ENCODE measurements around the gene REC114.
"Not testable (repeated sequence)": the region's sequence is repeated elsewhere in the genome, so short reads cannot be mapped to it uniquely, and the experiment has no call there.

Gene REC114

GRCh38 chr15:73442968-73443367, at the start of gene REC114:
TSS of gene REC114 (plus strand) at chr15:73443164. CDS start at chr15:73443186, 22 bp downstream.
- no peak for DNase-seq (ENCODE audit: low spot score)

GRCh38 chr15:73393336-73393735, 49.6 kb upstream of the REC114 start:
- no peak for DNase-seq (ENCODE audit: low spot score)

GRCh38 chr15:73394782-73395181, 48.2 kb upstream of the REC114 start:
- peak; percentile 2 for DNase-seq (ENCODE audit: low spot score)

- DNase-seq (ENCODE audit: low spot score), result no peak
Observed at GRCh38 chr15:73395671-73396070, 47.3 kb upstream of the REC114 start.

GRCh38 chr15:73397461-73397860, 45.5 kb upstream of the REC114 start:
- no peak for DNase-seq (ENCODE audit: low spot score)

GRCh38 chr15:73398861-73399260, 44.1 kb upstream of the REC114 start:
- DNase-seq (ENCODE audit: low spot score), result no peak

GRCh38 chr15:73400222-73400621, 42.7 kb upstream of the REC114 start:
- not testable (repeated sequence) for DNase-seq (ENCODE audit: low spot score)

- no peak for DNase-seq (ENCODE audit: low spot score)
Observed at GRCh38 chr15:73403171-73403570, 39.8 kb upstream of the REC114 start.

GRCh38 chr15:73414876-73415275, 28.1 kb upstream of the REC114 start:
- no peak for DNase-seq (ENCODE audit: low spot score)

- no peak for DNase-seq (ENCODE audit: low spot score)
Observed at GRCh38 chr15:73424506-73424905, 18.5 kb upstream of the REC114 start.

GRCh38 chr15:73425510-73425909, 17.5 kb upstream of the REC114 start:
- no peak for DNase-seq (ENCODE audit: low spot score)

- DNase-seq (ENCODE audit: low spot score), result no peak
Observed at GRCh38 chr15:73426323-73426994, 16.5 kb upstream of the REC114 start.

GRCh38 chr15:73431329-73431728, 11.6 kb upstream of the REC114 start:
- not testable (repeated sequence) for DNase-seq (ENCODE audit: low spot score)

GRCh38 chr15:73433873-73434272, 9.1 kb upstream of the REC114 start:
- no peak for DNase-seq (ENCODE audit: low spot score)

GRCh38 chr15:73436613-73437012, 6.4 kb upstream of the REC114 start:
- DNase-seq (ENCODE audit: low spot score), result no peak

GRCh38 chr15:73437543-73438109, 5.3 kb upstream of the REC114 start:
- no peak for DNase-seq (ENCODE audit: low spot score)

GRCh38 chr15:73438651-73439050, 4.3 kb upstream of the REC114 start:
- no peak for DNase-seq (ENCODE audit: low spot score)

- peak; percentile 4 for DNase-seq (ENCODE audit: low spot score)
Observed at GRCh38 chr15:73440571-73440970, 2.4 kb upstream of the REC114 start.

GRCh38 chr15:73442421-73442820, 543 bp upstream of the REC114 start:
- DNase-seq (ENCODE audit: low spot score), result no peak

- DNase-seq (ENCODE audit: low spot score), result not testable (repeated sequence)
Observed at GRCh38 chr15:73447471-73447870, 4.5 kb downstream of the REC114 start.

- not testable (repeated sequence) for DNase-seq (ENCODE audit: low spot score)
Observed at GRCh38 chr15:73448158-73448758, 5.3 kb downstream of the REC114 start.

GRCh38 chr15:73449980-73450379, 7.0 kb downstream of the REC114 start:
- not testable (repeated sequence) for DNase-seq (ENCODE audit: low spot score)

GRCh38 chr15:73454096-73454495, 11.1 kb downstream of the REC114 start:
- no peak for DNase-seq (ENCODE audit: low spot score)
